MM.1S (cell line): ENCODE results near the gene LRP5.

ENCODE experiments used
- DNase-seq: peaks from one replicate; pipeline ENCODE4 v3.0.0-alpha.2; 2015
- H2AFZ ChIP-seq: fragments of 300-600 bp; sonication (generic); 2 replicates; pipeline ENCODE4 v1.6.0; 2016; ENCODE audit warnings: antibody characterized with exemption, low read length
- H3F3A ChIP-seq: fragments of 300-600 bp; sonication (generic); 2 replicates; pipeline ENCODE4 v1.6.1; 2016; ENCODE audit warnings: mild to moderate bottlenecking, antibody characterized with exemption, low read length, moderate library complexity, mixed read lengths; ENCODE audit not compliant: insufficient read depth
- H3K27ac ChIP-seq: fragments of 300-600 bp; sonication (generic); 2 replicates; pipeline ENCODE4 v1.5.1; 2016; ENCODE audit warnings: mild to moderate bottlenecking, low read length
- H3K27me3 ChIP-seq: fragments of 300-600 bp; sonication (generic); replicated peaks from 2 replicates; pipeline ENCODE4 v1.6.0; 2016; ENCODE audit warnings: low read length; ENCODE audit not compliant: insufficient read depth
- H3K36me3 ChIP-seq: fragments of 300-600 bp; sonication (generic); replicated peaks from 2 replicates; pipeline ENCODE4 v1.6.1; 2016; ENCODE audit warnings: mild to moderate bottlenecking, low read length, mixed read lengths; ENCODE audit not compliant: insufficient read depth
- H3K4me1 ChIP-seq: fragments of 300-600 bp; sonication (generic); 2 replicates; pipeline ENCODE4 v1.6.1; 2016; ENCODE audit warnings: low read length, mixed read lengths
- H3K4me2 ChIP-seq: fragments of 300-600 bp; sonication (generic); 2 replicates; pipeline ENCODE4 v1.6.0; 2016; ENCODE audit warnings: low read depth, low read length
- H3K4me3 ChIP-seq: fragments of 300-600 bp; sonication (generic); 2 replicates; pipeline ENCODE4 v1.5.1; 2016; ENCODE audit warnings: low read length, mixed read lengths
- H3K79me2 ChIP-seq: fragments of 300-600 bp; sonication (generic); 2 replicates; pipeline ENCODE4 v1.6.1; 2016; ENCODE audit warnings: mixed run types, low read length, mixed read lengths
- H3K9ac ChIP-seq: fragments of 300-600 bp; sonication (generic); 2 replicates; pipeline ENCODE4 v1.6.1; 2016; ENCODE audit warnings: low read length, mixed read lengths
- H3K9me2 ChIP-seq: fragments of 300-600 bp; sonication (generic); replicated peaks from 2 replicates; pipeline ENCODE4 v1.6.1; 2016; ENCODE audit warnings: mild to moderate bottlenecking, low read length, mixed read lengths; ENCODE audit not compliant: insufficient read depth
- H3K9me3 ChIP-seq: fragments of 300-600 bp; sonication (generic); replicated peaks from 2 replicates; pipeline ENCODE4 v1.6.1; 2016; ENCODE audit warnings: mild to moderate bottlenecking, low read length, mixed read lengths; ENCODE audit not compliant: insufficient read depth
- H4K20me1 ChIP-seq: fragments of 300-600 bp; sonication (generic); 2 replicates; pipeline ENCODE4 v1.6.1; 2016; ENCODE audit warnings: mild to moderate bottlenecking, low read length, moderate library complexity, mixed read lengths; ENCODE audit not compliant: insufficient read depth
- CTCF ChIP-seq: fragments of 300-600 bp; sonication (generic); IDR thresholded peaks from 2 replicates; pipeline ENCODE4 v1.5.1; 2016; ENCODE audit warnings: antibody characterized with exemption, low read length, mixed read lengths
- EZH2 ChIP-seq: fragments of 300-600 bp; sonication (generic); optimal IDR thresholded peaks from 2 replicates; pipeline ENCODE3; 2017; ENCODE audit warnings: low read depth, mild to moderate bottlenecking, antibody characterized with exemption, low read length, mixed read lengths
- EZH2phosphoT487 ChIP-seq: fragments of 300-600 bp; sonication (generic); IDR thresholded peaks from 2 replicates; pipeline ENCODE4 v1.6.1; 2018; ENCODE audit warnings: antibody characterized with exemption, low read length

The LRP5 gene

GRCh38 chr11:68313574-68314202 is 1.3 kb downstream of the LRP5 start:
- H3K4me1 ChIP-seq, result peaks cover 7% of the 10 kb centered on the region
- peak overlapping the region; percentile 82 for H3K4me2 ChIP-seq
- no peaks in the 10 kb centered on the region for H4K20me1 ChIP-seq
- H3F3A ChIP-seq, result peaks cover 14% of the 10 kb centered on the region; the same call in 1 of the 2 replicates
- peak overlapping the region; percentile 40; the same call in 1 of the 2 replicates for H3K9ac ChIP-seq
- H3K9me2 ChIP-seq, result no peaks in the 10 kb centered on the region
- H3K27ac ChIP-seq, result no peak overlapping the region
- no peaks in the 10 kb centered on the region for H3K27me3 ChIP-seq
- peaks cover 40% of the 10 kb centered on the region for H3K79me2 ChIP-seq
- no peaks in the 10 kb centered on the region for H3K9me3 ChIP-seq
- peak overlapping the region; percentile 25 for H2AFZ ChIP-seq
- TF ChIP-seq EZH2 (no peak), CTCF (no peak), EZH2phosphoT487 (no peak)
- peak overlapping the region; percentile 62 for H3K4me3 ChIP-seq
- H3K36me3 ChIP-seq, result no peaks in the 10 kb centered on the region
- no peak for DNase-seq

DNA sequence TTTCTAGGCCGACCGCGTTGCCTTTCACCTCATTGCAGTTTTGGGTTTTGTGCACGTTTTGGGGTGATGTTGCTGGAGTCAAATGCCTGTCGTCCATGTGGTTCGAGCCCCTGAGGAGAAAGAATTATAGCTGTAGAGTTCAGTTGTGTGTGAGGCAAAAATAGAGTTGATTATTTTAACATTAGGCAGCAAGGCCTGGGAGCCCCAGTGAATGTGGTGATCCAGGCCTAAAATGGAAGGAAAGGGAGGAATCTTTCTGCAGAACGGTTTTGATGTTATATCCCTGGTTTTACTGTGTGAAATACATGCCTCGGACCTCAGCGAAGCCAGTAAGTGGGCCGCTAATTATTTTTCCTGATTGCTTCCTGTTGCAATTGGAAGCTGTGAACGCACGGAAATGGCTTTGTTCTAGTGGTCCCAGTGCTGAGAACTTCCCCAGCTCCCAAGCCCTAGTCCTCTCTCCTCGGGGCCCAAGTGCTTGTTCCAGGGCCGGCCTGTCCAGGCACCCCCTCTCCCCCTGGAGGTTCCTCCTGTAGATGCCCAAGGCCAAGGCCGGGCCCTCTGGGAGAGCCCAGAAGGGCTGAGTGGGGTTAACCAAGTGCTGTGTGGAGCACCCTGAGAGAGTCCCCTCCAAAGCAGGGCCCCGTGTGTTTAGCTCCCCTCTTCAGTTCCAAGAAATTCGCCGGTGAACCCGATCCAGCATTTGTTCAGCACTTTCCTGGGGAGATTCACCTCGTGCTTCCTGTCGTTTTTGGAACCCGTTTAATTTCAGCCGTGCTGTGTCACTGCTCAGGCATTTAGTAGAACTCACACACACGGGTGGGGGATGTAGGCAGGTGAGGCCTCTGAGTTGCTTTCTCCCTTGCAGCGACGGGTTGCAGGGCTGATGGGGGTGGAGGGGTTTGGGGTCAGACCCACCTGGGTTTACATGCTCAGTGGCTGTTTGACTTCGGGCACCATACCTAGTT is 2.1 kb downstream of the LRP5 start:
- Histone ChIP-seq H3K36me3 (no peaks in the 10 kb centered on the region), H3F3A (peaks cover 14% of the 10 kb centered on the region; the same call in 1 of the 2 replicates), H3K4me2 (peak overlapping the region; percentile 82), H3K27me3 (no peaks in the 10 kb centered on the region), H3K4me1 (peaks cover 7% of the 10 kb centered on the region), H4K20me1 (no peaks in the 10 kb centered on the region), H2AFZ (no peak overlapping the region), H3K79me2 (peaks cover 41% of the 10 kb centered on the region), H3K27ac (no peak overlapping the region), H3K9ac (no peak overlapping the region; the same call in 1 of the 2 replicates), H3K9me2 (no peaks in the 10 kb centered on the region), H3K4me3 (no peak overlapping the region; the same call in 1 of the 2 replicates), H3K9me3 (no peaks in the 10 kb centered on the region)
- no peak for TF ChIP-seq EZH2
- no peak for DNase-seq

GRCh38 chr11:68315171-68315920 is 3.0 kb downstream of the LRP5 start:
- DNase-seq, result no peak
- Histone ChIP-seq H3K9me3 (no peaks in the 10 kb centered on the region), H3K9me2 (no peaks in the 10 kb centered on the region), H3K27ac (no peak overlapping the region), H3K27me3 (no peaks in the 10 kb centered on the region), H3K79me2 (peaks cover 44% of the 10 kb centered on the region), H3K4me2 (no peak overlapping the region), H3K4me1 (peaks cover 7% of the 10 kb centered on the region), H3F3A (peaks cover 14% of the 10 kb centered on the region; the same call in 1 of the 2 replicates), H3K36me3 (no peaks in the 10 kb centered on the region), H3K4me3 (no peak overlapping the region), H3K9ac (no peak overlapping the region), H2AFZ (no peak overlapping the region), H4K20me1 (no peaks in the 10 kb centered on the region)
- no peak for TF ChIP-seq CTCF
- TF ChIP-seq EZH2phosphoT487, result no peak
- no peak for TF ChIP-seq EZH2
